Measurements from ENCODE around the gene PPM1B. TPM values are rescaled to one million over a fixed set of nuclear protein-coding genes. Genes with fewer than 3 reads are reported as not detected.

Gene PPM1B
- total and polyA plus RNA-seq, 2 of the 8 experiments (the other 6 are each of a cell fraction or from before 2014, with no cell fraction given), result 43.6 to 126 TPM

- Histone ChIP-seq H3K4me1 (replicated peaks in 1 of 4; ENCODE audit: control insufficient read depth in 3 of 4, insufficient read depth in 4 of 4, low read length in 3 of 4) (peaks cover 0 to 10% (median 4%) of the 10 kb centered on the region in 4 experiments; a peak in 4 of 7 replicates), H3K9ac (replicated peaks in 1 of 4; ENCODE audit: extremely low read depth in 1 of 4, low read depth in 3 of 4, low read length in 3 of 4) (no peak overlapping the region), H3K18ac (ENCODE audit: extremely low read depth, low read length) (no peak overlapping the region), H3K27me3 (replicated peaks in 1 of 4; ENCODE audit: control insufficient read depth in 3 of 4, extremely low read depth in 1 of 4, insufficient read depth in 3 of 4, low read length in 3 of 4) (no peaks in the 10 kb centered on the region), H3K36me3 (ENCODE audit: control insufficient read depth in 2 of 4, insufficient read depth in 4 of 4, low read length in 3 of 4) (no peaks in the 10 kb centered on the region), H3K23me2 (ENCODE audit: low read depth, low read length) (no peaks in the 10 kb centered on the region), H3K23ac (ENCODE audit: insufficient read length) (no peak overlapping the region), H3K56ac (replicated peaks; ENCODE audit: insufficient read length, low read depth, low read length) (no peak overlapping the region), H3K79me2 (ENCODE audit: control insufficient read depth in 1 of 2, insufficient read depth in 2 of 2, low read length in 2 of 2) (no peaks in the 10 kb centered on the region), H3K9me3 (ENCODE audit: insufficient read depth in 2 of 2, low read depth in 1 of 2, low read length in 1 of 2) (peaks cover 7 to 11% of the 10 kb centered on the region in 2 experiments; a peak in 2 of 4 replicates), H3K14ac (ENCODE audit: insufficient read length) (no peak overlapping the region), H2BK120ac (replicated peaks; ENCODE audit: low read depth, low read length) (peak overlapping the region; percentile 88), H3K4ac (replicated peaks; ENCODE audit: insufficient read length, low read depth, low read length) (no peak overlapping the region), H3K4me3 (ENCODE audit: extremely low read depth in 1 of 4, insufficient read depth in 2 of 4, low read depth in 3 of 4, low read length in 4 of 4) (no peak overlapping the region), H4K91ac (replicated peaks; ENCODE audit: insufficient read length, low read length) (peak overlapping the region; percentile 82), H3K4me2 (ENCODE audit: insufficient read depth in 1 of 2, low read depth in 2 of 2, low read length in 2 of 2) (no peak overlapping the region), H4K20me1 (replicated peaks in 1 of 2; ENCODE audit: control insufficient read depth in 1 of 2, insufficient read depth in 2 of 2, low read length in 2 of 2) (no peaks in the 10 kb centered on the region), H2BK5ac (ENCODE audit: low read depth, low read length) (peak overlapping the region; percentile 73; the same call in 1 of the 2 replicates), H2BK15ac (ENCODE audit: low read length) (no peak overlapping the region), H2BK12ac (ENCODE audit: low read depth, low read length) (peak overlapping the region; percentile 64), H3K79me1 (ENCODE audit: low read depth, low read length) (no peaks in the 10 kb centered on the region), H3K27ac (ENCODE audit: low read depth, low read length) (0 out of 2 replicates have a peak overlapping the region, but pooled peaks have one; percentile 6), H4K5ac (ENCODE audit: insufficient read length, low read depth, low read length) (no peak overlapping the region), H2AK5ac (ENCODE audit: low read depth, low read length) (no peak overlapping the region), H2AFZ (ENCODE audit: low read length) (no peak overlapping the region), H2BK20ac (ENCODE audit: low read length) (0 out of 2 replicates have a peak overlapping the region, but pooled peaks have one; percentile 73), H4K8ac (ENCODE audit: extremely low read depth, insufficient read depth, low read length) (no peak overlapping the region)
- POLR2A ChIA-PET (ENCODE audit: partially characterized antibody), result interaction anchor here (0.5 to 0.6 kb wide), 2 partner anchors 10 to 25 kb away, joined by 3 read pairs; no protein-coding TSS in a partner anchor
- FAIRE-seq (no peak), DNase-seq (ENCODE audit: low read depth in 1 of 2, low spot score in 2 of 2) (no peak)
- TF ChIP-seq CHD2 (IDR thresholded peaks at IDR 0.05; ENCODE audit: low read length) (no peak), JUN (IDR thresholded peaks at IDR 0.05; ENCODE audit: low read depth, low read length) (no peak), SIN3A (conservative IDR thresholded peaks at IDR 0.05 in 1 of 2, IDR thresholded peaks at IDR 0.05 in 1 of 2; ENCODE audit: low read depth in 1 of 2, low read length in 2 of 2) (no peak), RXRA (IDR thresholded peaks at IDR 0.05; ENCODE audit: insufficient read depth, low read depth, low read length) (no peak), CHD1 (IDR thresholded peaks at IDR 0.05; ENCODE audit: low read depth, low read length) (no peak), SRF (IDR thresholded peaks at IDR 0.05; ENCODE audit: low read depth, low read length) (peak; percentile 59; the same call in 1 of the 2 replicates)
- CTCF ChIA-PET (ENCODE audit: partially characterized antibody), result interaction anchor here (1.2 kb wide), 1 partner anchor 43 kb away, joined by 3 read pairs; no protein-coding TSS in a partner anchor
Observed at GRCh38 chr2:44131177-44131576, 37.5 kb upstream of the PPM1B start.
